ENCODE data around the gene PLEKHA3. TPM values are rescaled to one million over a fixed set of nuclear protein-coding genes. Genes with fewer than 3 reads are reported as not detected.

Gene PLEKHA3
- total and polyA plus RNA-seq, 10 of the 15 experiments (the other 5 are each of a cell fraction or from before 2014, with no cell fraction given): 1.4 to 21.1 (median 7.4) TPM

GRCh38 chr2:178482437-178482836 lies 2.2 kb downstream of the PLEKHA3 start (continued):
- TF ChIP-seq, protein P1, sequence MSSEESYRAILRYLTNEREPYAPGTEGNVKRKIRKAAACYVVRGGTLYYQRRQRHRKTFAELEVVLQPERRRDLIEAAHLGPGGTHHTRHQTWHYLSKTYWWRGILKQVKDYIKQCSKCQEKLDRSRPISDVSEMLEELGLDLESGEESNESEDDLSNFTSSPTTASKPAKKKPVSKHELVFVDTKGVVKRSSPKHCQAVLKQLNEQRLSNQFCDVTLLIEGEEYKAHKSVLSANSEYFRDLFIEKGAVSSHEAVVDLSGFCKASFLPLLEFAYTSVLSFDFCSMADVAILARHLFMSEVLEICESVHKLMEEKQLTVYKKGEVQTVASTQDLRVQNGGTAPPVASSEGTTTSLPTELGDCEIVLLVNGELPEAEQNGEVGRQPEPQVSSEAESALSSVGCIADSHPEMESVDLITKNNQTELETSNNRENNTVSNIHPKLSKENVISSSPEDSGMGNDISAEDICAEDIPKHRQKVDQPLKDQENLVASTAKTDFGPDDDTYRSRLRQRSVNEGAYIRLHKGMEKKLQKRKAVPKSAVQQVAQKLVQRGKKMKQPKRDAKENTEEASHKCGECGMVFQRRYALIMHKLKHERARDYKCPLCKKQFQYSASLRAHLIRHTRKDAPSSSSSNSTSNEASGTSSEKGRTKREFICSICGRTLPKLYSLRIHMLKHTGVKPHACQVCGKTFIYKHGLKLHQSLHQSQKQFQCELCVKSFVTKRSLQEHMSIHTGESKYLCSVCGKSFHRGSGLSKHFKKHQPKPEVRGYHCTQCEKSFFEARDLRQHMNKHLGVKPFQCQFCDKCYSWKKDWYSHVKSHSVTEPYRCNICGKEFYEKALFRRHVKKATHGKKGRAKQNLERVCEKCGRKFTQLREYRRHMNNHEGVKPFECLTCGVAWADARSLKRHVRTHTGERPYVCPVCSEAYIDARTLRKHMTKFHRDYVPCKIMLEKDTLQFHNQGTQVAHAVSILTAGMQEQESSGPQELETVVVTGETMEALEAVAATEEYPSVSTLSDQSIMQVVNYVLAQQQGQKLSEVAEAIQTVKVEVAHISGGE (CRISPR knock-in tag; IDR thresholded peaks at IDR 0.05): no peak

GRCh38 chr2:178484245-178485041 lies 4.2 kb downstream of the PLEKHA3 start:
- Histone ChIP-seq H3K9me3 (replicated peaks; ENCODE audit: control insufficient read depth, insufficient read depth, low read length) (no peaks in the 10 kb centered on the region), H3K79me2 (ENCODE audit: control insufficient read depth, insufficient read depth, low read length) (peaks cover 37% of the 10 kb centered on the region), H3K36me3 (ENCODE audit: control insufficient read depth in 2 of 2, insufficient read depth in 2 of 2, low read length in 1 of 2) (peaks cover 0 to 3% of the 10 kb centered on the region in 2 experiments; a peak in 1 of 4 replicates), H3K4me2 (ENCODE audit: control insufficient read depth, insufficient read depth) (peak overlapping the region; percentile 61), H3K9ac (ENCODE audit: control insufficient read depth, insufficient read depth, low read length) (no peak overlapping the region), H3K4me1 (ENCODE audit: control insufficient read depth, insufficient read depth, low read length) (peaks cover 7% of the 10 kb centered on the region; the same call in 1 of the 2 replicates), H3K27me3 (replicated peaks in 1 of 2; ENCODE audit: control insufficient read depth in 2 of 2, insufficient read depth in 2 of 2, low read length in 1 of 2) (no peaks in the 10 kb centered on the region), H3K27ac (ENCODE audit: control insufficient read depth, insufficient read depth) (no peak overlapping the region), H4K20me1 (ENCODE audit: control insufficient read depth, insufficient read depth) (no peaks in the 10 kb centered on the region), H3K4me3 (peak overlapping the region; percentile 13; the same call in 1 of the 2 replicates), H2AFZ (ENCODE audit: control insufficient read depth, low read depth, low read length) (no peak overlapping the region)
- in situ Hi-C loops (cut with MboI) (no loop called here), intact Hi-C loops (cut with micrococcal nuclease; ENCODE audit: unreplicated experiment) (loop anchor here (5.0 kb wide), 1 partner anchor 218 kb away; no protein-coding TSS in a partner anchor)
- WGBS (ENCODE audit: insufficient coverage, insufficient replicate concordance, low lambda C conversion rate, missing lambda C conversion rate): 94% methylated on average over 6 of the region's 6 CpGs
- no peak for DNase-seq (ENCODE audit: low read depth, low spot score)
- BruUV-seq (replicated peaks): no TSS peak
- ChIA-PET CTCF (no interaction called here), SMC1A (ENCODE audit: uncharacterized antibody, unreplicated experiment) (interaction anchor here (0.6 kb wide), 1 partner anchor 39 kb away, joined by 3 read pairs; no protein-coding TSS in a partner anchor), RAD21 (ENCODE audit: unreplicated experiment) (no interaction called here), POLR2A (no interaction called here)
- no peak for ATAC-seq
- FAIRE-seq: no peak
- TF ChIP-seq RBBP5 (conservative IDR thresholded peaks at IDR 0.05) (no peak), SREBF2 (IDR thresholded peaks at IDR 0.05; ENCODE audit: low read length) (no peak), STAT3 (IDR thresholded peaks at IDR 0.05; ENCODE audit: low read depth, low read length) (no peak), DPF2 (IDR thresholded peaks at IDR 0.05) (no peak), MEF2B (IDR thresholded peaks at IDR 0.05; ENCODE audit: partially characterized antibody, poor library complexity, severe bottlenecking) (no peak), LARP7 (IDR thresholded peaks at IDR 0.05) (no peak), RAD21 (IDR thresholded peaks at IDR 0.05; ENCODE audit: insufficient read depth, low read depth, low read length) (no peak), ATF7 (IDR thresholded peaks at IDR 0.05; ENCODE audit: low read depth) (no peak), BMI1 (IDR thresholded peaks at IDR 0.05; ENCODE audit: borderline replicate concordance) (no peak), ZBTB4 (CRISPR knock-in tag; IDR thresholded peaks at IDR 0.05) (no peak)
- TF ChIP-seq, protein P2, sequence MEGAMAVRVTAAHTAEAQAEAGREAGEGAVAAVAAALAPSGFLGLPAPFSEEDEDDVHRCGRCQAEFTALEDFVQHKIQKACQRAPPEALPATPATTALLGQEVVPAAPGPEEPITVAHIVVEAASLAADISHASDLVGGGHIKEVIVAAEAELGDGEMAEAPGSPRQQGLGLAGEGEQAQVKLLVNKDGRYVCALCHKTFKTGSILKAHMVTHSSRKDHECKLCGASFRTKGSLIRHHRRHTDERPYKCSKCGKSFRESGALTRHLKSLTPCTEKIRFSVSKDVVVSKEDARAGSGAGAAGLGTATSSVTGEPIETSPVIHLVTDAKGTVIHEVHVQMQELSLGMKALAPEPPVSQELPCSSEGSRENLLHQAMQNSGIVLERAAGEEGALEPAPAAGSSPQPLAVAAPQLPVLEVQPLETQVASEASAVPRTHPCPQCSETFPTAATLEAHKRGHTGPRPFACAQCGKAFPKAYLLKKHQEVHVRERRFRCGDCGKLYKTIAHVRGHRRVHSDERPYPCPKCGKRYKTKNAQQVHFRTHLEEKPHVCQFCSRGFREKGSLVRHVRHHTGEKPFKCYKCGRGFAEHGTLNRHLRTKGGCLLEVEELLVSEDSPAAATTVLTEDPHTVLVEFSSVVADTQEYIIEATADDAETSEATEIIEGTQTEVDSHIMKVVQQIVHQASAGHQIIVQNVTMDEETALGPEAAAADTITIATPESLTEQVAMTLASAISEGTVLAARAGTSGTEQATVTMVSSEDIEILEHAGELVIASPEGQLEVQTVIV (IDR thresholded peaks at IDR 0.05; ENCODE audit: borderline replicate concordance, partially characterized antibody): no peak

Data from GM12878 (cell line).